Activated CD8-positive, alpha-beta memory T cell treated with anti-CD3 and anti-CD28 coated beads, Interleukin-2, amount 50 U/mL, for 24 hours (primary cell): ENCODE results near the gene UROD.
"Not testable (repeated sequence)": the region's sequence is repeated elsewhere in the genome, so short reads cannot be mapped to it uniquely, and the experiment has no call there.

ENCODE experiments used
- DNase-seq: peaks from one replicate; pipeline ENCODE4 v3.0.0-alpha.2; 2020; ENCODE audit errors: extremely low read depth

Gene UROD

GRCh38 chr1:45011837-45012638 lies at the start of gene UROD:
Gene UROD (plus strand): TSS chr1:45012254. CDS start chr1:45012266, 12 bp downstream.
- DNase-seq: peak; percentile 83

DNA sequence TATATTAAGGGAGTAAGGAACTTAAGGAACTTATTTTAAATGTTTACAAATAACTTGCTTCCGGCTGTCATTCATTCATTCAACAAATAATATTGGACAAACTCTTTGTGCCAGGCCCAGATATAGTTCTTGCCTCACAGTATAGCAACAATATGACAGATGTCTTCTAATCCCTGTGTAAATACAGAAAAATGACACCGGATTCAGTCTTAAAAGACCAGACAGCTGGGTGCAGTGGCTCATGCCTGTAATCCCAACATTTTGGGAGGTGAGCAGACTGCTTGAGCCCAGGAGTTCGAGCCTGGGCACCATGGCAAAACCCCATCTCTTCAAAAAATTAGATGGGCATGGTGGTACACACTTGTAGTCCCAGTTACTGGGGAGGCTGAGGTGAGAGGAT lies 49.3 kb upstream of the UROD start:
- DNase-seq: no peak

- no peak for DNase-seq
Measured at GRCh38 chr1:44964396-44964795, 47.7 kb upstream of the UROD start.

DNA sequence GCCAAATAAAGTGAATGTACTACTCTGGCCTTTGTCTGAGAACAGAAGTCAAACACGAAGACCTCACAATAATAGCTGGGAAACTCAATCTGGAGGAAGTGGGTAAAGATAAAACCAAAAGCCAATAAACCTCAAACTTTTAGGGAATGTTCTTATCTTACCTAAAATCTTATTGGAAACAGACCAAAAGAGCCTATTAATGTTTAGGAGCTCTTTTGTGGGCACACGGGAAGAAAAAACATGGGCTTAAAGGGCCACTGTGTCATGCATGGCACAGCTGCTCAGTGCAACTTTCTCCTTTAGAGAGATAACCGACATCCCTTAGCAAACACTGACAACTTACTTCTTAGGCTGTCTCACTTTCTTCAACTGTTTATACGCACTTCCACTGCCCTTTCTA lies 41.7 kb upstream of the UROD start:
- no peak for DNase-seq

- DNase-seq: no peak
Measured at GRCh38 chr1:44973645-44974044, 38.4 kb upstream of the UROD start.

DNA sequence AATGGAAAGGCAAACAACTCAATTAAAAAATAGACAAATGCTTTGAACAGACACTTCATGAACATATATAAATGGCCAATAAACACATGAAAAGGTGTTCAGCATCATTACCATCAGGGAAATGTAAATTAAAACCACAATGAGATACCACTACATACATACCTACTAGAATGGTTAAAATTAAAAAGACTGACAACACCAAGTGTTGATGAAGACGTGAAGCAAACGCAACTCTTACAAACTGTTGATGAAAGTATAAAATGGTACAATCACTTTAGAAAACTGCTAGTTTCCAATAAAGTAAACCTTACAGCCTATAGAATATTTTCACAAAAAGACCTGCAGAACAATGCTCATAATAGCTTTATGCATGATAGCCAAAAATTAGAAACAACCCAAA lies 35.8 kb upstream of the UROD start:
- DNase-seq: no peak

GRCh38 chr1:44977372-44977771 lies 34.7 kb upstream of the UROD start:
- DNase-seq: not testable (repeated sequence)

DNA sequence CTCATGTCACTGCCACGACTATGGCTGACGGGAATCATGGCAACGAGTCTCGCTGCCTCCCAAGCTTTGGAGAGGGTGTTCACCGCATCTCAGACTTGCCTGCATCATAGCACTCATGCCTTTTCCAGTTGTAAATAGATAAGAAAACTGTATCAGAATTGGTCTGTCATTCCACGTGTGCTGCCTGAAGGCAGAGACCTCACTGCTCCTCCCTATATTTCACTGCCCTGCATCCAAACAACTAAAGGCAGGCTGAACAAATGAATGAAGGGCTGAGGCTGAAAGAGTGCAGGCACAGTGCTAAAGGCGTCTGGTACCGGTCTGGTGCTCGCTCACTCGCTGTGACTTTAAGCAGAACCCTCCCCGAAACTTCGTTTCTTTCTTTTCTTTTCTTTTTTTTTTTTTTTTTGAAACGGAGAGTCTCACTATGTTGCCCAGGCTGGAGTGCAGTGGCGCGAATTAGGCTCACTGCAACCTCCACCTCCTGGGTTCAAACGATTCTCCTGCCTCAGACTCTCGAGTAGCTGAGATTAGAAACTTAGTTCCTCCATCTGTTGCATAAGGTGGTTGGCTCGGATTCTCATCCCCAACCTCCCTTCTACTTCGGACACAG lies 26.2 kb upstream of the UROD start:
- DNase-seq: no peak

- DNase-seq: no peak
Measured at GRCh38 chr1:44988531-44989156, 23.4 kb upstream of the UROD start.

GRCh38 chr1:44994309-44994898 lies 17.6 kb upstream of the UROD start:
- no peak for DNase-seq

- no peak for DNase-seq
Measured at GRCh38 chr1:44995467-44996238, 16.4 kb upstream of the UROD start.

GRCh38 chr1:44999232-44999631 lies 12.8 kb upstream of the UROD start:
- DNase-seq: no peak

- no peak for DNase-seq
Measured at GRCh38 chr1:45001011-45001481, 11.0 kb upstream of the UROD start.

GRCh38 chr1:45001576-45001975 lies 10.5 kb upstream of the UROD start:
- DNase-seq: not testable (repeated sequence)

DNA sequence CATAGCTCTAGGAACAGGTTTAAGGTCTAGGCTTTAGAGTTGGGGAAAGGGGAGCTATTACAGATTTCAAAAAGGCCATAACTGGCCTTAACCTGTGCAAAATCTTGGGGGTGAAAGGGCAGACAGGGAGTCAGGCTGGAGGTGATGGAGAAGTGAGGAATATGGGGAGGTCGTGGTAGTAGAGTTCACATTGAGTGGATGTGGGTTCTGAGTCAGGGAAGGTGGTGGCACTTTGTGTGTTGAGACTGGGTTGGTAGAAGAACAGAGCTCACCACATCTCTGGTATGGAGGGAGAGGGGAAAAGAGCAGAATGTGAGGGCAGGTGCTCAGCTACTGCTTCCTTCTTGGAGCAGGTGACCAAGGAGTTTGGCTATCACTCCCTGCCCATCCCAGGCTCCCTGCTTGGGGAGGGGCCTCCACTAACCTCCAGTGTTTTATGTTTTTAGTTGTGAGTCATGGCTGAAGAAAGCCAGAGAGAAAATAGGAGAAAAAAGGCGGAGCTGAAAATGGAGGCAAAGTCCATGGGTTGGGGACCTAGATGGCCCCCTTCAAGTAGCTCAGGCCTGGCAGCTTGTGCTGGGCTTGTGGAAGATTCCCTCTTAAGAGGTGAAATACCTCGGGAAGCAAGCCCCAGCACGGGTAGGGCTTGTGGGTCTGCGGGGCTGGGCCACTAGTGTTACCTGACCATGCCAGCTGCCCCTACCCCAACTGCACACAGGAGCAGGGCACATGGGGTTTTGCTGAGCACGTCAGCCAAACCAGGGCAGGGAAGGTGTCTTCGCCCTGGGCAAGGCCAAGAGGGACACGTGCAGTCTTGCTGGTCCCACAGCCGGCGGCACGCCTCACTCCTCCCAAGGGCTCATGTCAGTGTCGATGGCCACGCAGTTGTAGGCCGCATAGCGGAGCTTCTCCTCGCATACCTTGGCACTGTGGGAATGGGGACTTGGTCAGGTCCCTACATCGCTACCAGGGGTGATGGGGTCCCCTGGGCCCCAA lies 9.1 kb upstream of the UROD start:
- no peak for DNase-seq

DNA sequence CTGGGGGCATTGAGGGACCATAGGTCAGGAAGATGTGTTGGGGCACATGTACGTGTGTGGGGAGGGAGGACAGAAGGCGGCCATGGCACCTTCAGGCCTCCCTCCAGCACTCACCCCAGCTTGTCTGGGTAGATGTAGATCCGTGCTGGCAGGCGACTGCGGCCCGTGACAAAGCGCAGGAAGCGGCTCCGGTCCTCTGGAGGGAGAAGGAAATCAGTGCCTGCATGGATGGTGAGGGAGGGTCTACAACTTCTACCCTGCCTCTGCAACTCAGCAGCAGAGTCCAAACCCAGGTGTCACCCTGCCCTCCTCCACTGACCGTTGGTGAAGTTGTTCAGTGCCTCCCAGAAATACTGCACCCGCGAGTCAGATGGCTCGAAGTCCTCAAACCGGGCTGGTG lies 8.3 kb upstream of the UROD start:
- DNase-seq: no peak

DNA sequence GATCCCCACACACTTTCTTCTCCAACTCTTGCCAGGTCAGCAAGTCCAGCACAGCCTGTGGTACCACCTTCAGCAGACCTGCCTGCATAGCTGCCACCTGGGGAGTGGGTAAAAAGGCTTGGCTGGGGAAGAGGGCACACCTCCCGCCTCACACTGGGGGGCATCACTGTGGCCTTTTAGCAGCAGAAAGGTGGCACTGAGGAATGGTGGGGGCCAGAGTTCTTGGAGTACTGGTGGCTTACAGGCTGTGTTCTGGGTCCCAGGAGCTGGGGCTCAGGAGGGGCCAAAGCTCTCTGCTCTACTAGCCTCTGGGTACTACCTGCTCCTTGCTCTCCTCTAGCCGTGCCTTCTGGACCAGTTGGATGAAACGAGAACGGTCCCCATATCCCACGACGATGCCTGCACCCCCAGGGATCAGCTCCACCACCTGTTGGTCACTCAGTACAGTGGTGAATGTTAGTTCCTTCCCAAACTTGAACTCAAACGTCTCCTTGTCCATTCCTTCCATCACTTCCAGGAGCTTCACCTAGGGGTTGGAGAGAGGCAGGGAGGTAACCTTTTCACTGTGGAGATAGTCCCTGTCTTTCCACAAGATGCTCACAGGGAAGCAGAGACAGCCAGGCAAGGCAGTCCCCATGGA lies 7.7 kb upstream of the UROD start:
- no peak for DNase-seq

DNA sequence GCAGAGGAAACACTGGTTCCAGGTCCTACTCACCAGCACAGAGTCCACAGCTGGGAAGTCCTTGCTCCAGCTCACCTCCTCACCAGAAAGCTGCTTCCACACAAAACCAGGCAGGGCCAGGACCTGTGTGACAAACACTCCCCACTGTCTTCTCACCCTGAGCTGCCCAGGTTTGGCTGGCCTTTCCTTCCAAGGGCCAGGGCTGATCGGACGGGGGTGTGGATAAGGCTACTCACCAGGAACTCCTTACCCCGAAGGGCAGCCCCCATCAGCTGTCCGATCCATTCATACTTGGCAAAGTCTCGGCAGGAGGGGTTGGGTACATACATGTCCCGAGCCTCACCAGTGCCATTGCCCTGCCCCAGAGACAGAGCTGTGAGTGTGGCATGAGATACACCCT lies 6.3 kb upstream of the UROD start:
- no peak for DNase-seq

- no peak for DNase-seq
Measured at GRCh38 chr1:45007311-45007710, 4.7 kb upstream of the UROD start.

DNA sequence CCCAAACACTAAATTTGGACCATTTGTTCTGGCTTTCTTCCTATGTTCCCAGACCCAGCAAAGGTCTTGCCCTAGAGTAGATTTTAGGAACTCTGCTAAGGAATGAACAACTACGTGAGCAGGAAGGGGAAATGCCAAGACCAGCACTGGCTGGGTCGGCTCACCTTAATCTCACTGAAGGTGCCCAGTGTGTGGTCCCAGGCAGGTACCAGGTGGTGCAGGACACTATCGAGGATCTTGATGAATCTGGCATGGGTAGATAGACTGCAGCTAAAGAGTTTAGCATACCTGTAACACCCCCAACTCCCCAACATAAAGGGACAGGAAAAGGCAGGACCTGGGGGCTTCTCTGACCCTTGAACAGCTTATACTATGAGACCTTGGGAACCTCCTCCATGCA lies 4.0 kb upstream of the UROD start:
- no peak for DNase-seq
